Prostate gland (tissue), 2 donors: ENCODE data around the gene PGGHG. TPM values are rescaled to one million over a fixed set of nuclear protein-coding genes. Genes with fewer than 3 reads are reported as not detected.

Experiments used
- DNase-seq: peaks from one replicate; pipeline ENCODE4 v3.0.0-alpha.2; 2019; ENCODE audit warnings: low spot score
- H3K27ac ChIP-seq, 2 donors: fragments of 200-600 bp; sonication (generic); 2 replicates each; pipeline ENCODE4 v1.5.1; 2017 to 2019
- H3K27me3 ChIP-seq: fragments of 200-600 bp; sonication (generic); replicated peaks from 2 replicates; pipeline ENCODE4 v1.5.1; 2019; ENCODE audit not compliant: insufficient read depth
- H3K36me3 ChIP-seq, 2 donors: fragments of 200-600 bp; sonication (generic); 1 replicate in 1 of 2; 2 replicates in 1 of 2; pipeline versions ENCODE4 v1.5.1 to v1.8.1; 2017 to 2019
- H3K4me1 ChIP-seq: fragments of 200-600 bp; sonication (generic); replicated peaks from 2 replicates; pipeline ENCODE4 v1.5.1; 2019
- H3K4me3 ChIP-seq, 2 donors: fragments of 200-600 bp; sonication (generic); 2 replicates each; pipeline ENCODE4 v1.5.1; 2017 to 2019
- H3K9me3 ChIP-seq: fragments of 200-600 bp; sonication (generic); 2 replicates; pipeline ENCODE4 v1.5.1; 2017
- CTCF ChIP-seq, 4 experiments: fragments of 200-600 bp in 2 of 4; fragments of 450-650 bp in 2 of 4; sonication (generic) in 2 of 4; IDR thresholded peaks; 1 replicate in 3 of 4; 2 replicates in 1 of 4; pipeline ENCODE4 v1.5.1; 2016 to 2019; ENCODE audit warnings: antibody characterized with exemption in 4 of 4, mild to moderate bottlenecking in 2 of 4, moderate library complexity in 2 of 4
- POLR2A ChIP-seq: fragments of 450-650 bp; IDR thresholded peaks from one replicate; pipeline ENCODE4 v1.6.1; 2016; ENCODE audit warnings: antibody characterized with exemption, mild to moderate bottlenecking
- POLR2AphosphoS5 ChIP-seq: sonication (generic); formaldehyde crosslinking; IDR thresholded peaks from one replicate; pipeline ENCODE4 v1.6.1; 2017; ENCODE audit warnings: antibody characterized with exemption
- WGBS: methylation state at CpG from one replicate; pipeline ENCODE4 v1.1.5; 2018; 5-methylcytosine and 5-hydroxymethylcytosine counted together
- intact Hi-C: fragments of 100-400 bp; cut with DNase I; formaldehyde crosslinking; loops from one replicate; pipeline ENCODE4 v1.14.2; 2022
- total RNA-seq, 2 donors: library from RNA; depleted of rRNA; stranded (reverse); fragments of >200 nt; gene quantifications; one replicate each; pipeline ENCODE4 v1.1.0, GENCODE V29; 2016

Gene PGGHG
- total RNA-seq, 2 donors from 2014 or later: 18.4 to 63.1 TPM

- no peaks in the 10 kb centered on the region for H3K4me1 ChIP-seq
- TF ChIP-seq CTCF (IDR thresholded peaks at IDR 0.05): no peak
- TF ChIP-seq POLR2A: no peak
- no peak for TF ChIP-seq POLR2AphosphoS5
- WGBS: 39% methylated on average over 25 of the region's 25 CpGs
- intact Hi-C loops: no loop called here
- DNase-seq: no peak
- H3K27ac ChIP-seq: no peak overlapping the region
- H3K9me3 ChIP-seq: no peaks in the 10 kb centered on the region
- no peaks in the 10 kb centered on the region for H3K36me3 ChIP-seq
- no peaks in the 10 kb centered on the region for H3K27me3 ChIP-seq
- no peak overlapping the region for H3K4me3 ChIP-seq
Observed at GRCh38 chr11:334264-334994, 45.5 kb downstream of the PGGHG start.

- Histone ChIP-seq H3K27me3 (no peaks in the 10 kb centered on the region), H3K4me3 (no peak overlapping the region), H3K4me1 (no peaks in the 10 kb centered on the region), H3K27ac (peak overlapping the region; percentile 29 to 52), H3K9me3 (no peaks in the 10 kb centered on the region), H3K36me3 (no peaks in the 10 kb centered on the region)
- 51% methylated on average over 15 of the region's 15 CpGs for WGBS
- no peak for DNase-seq
- intact Hi-C loops: no loop called here
- TF ChIP-seq POLR2A (no peak), POLR2AphosphoS5 (no peak), CTCF (IDR thresholded peaks at IDR 0.05) (no peak)
Observed at GRCh38 chr11:335779-336658, 47.1 kb downstream of the PGGHG start.

GRCh38 chr11:336659-337198 is 47.8 kb downstream of the PGGHG start:
- Histone ChIP-seq H3K27me3 (no peaks in the 10 kb centered on the region), H3K27ac (peak overlapping the region; percentile 29 to 52), H3K9me3 (no peaks in the 10 kb centered on the region), H3K4me1 (no peaks in the 10 kb centered on the region), H3K36me3 (no peaks in the 10 kb centered on the region), H3K4me3 (no peak overlapping the region)
- WGBS: 60% methylated on average over 4 of the region's 4 CpGs
- intact Hi-C loops: no loop called here
- TF ChIP-seq POLR2A (no peak), POLR2AphosphoS5 (no peak), CTCF (IDR thresholded peaks at IDR 0.05) (no peak)
- no peak for DNase-seq

- no peaks in the 10 kb centered on the region for H3K27me3 ChIP-seq
- no peaks in the 10 kb centered on the region for H3K36me3 ChIP-seq
- H3K4me1 ChIP-seq: no peaks in the 10 kb centered on the region
- H3K4me3 ChIP-seq: no peak overlapping the region
- no peak for TF ChIP-seq CTCF (IDR thresholded peaks at IDR 0.05)
- no peak for TF ChIP-seq POLR2A
- no peak for TF ChIP-seq POLR2AphosphoS5
- DNase-seq: no peak
- intact Hi-C loops: no loop called here
- WGBS: 98% methylated on average over 6 of the region's 6 CpGs
- no peak overlapping the region for H3K27ac ChIP-seq
- H3K9me3 ChIP-seq: no peaks in the 10 kb centered on the region
Observed at GRCh38 chr11:337711-338110, 48.8 kb downstream of the PGGHG start.
